Activated T-helper 1 cell treated with anti-CD3 and anti-CD28 coated beads, Interleukin-12 subunit alpha, Interleukin-12 subunit beta, Interleukin-2, Interleukin-4 antibody, amounts not matched to agents 30 ng/mL and 10 ng/mL and 1 ng/mL, durations not matched to agents 14 hours and 24 hours and 36 hours (primary cell): ENCODE measurements around the gene RPL19. TPM values are rescaled to one million over a fixed set of nuclear protein-coding genes. Genes with fewer than 3 reads are reported as not detected.
A peak's percentile ranks its signal among the peaks of the same experiment; 100 is the strongest.

Experiments used
- DNase-seq: peaks from one replicate; pipeline ENCODE4 v3.0.0; 2021; ENCODE audit warnings: low spot score
- H3K27ac Mint-ChIP-seq: one replicate; pipeline ENCODE4 v1.8.0; 2021; ENCODE audit warnings: mild to moderate bottlenecking, mixed read lengths
- H3K27me3 Mint-ChIP-seq: one replicate; pipeline ENCODE4 v1.8.0; 2022; ENCODE audit warnings: mild to moderate bottlenecking, moderate library complexity, mixed read lengths; ENCODE audit not compliant: insufficient read depth
- H3K36me3 Mint-ChIP-seq: one replicate; pipeline ENCODE4 v1.8.0; 2021; ENCODE audit warnings: low read depth, mixed read lengths
- H3K4me1 Mint-ChIP-seq: one replicate; pipeline ENCODE4 v1.8.0; 2021; ENCODE audit warnings: low read depth, mixed read lengths
- H3K4me3 Mint-ChIP-seq: one replicate; pipeline ENCODE4 v1.8.0; 2021; ENCODE audit warnings: mild to moderate bottlenecking, moderate library complexity, mixed read lengths
- H3K9me3 Mint-ChIP-seq: one replicate; pipeline ENCODE4 v1.8.0; 2021; ENCODE audit warnings: mixed read lengths
- intact Hi-C: fragments of 100-400 bp; cut with micrococcal nuclease; formaldehyde crosslinking; loops from one replicate; pipeline ENCODE4 v1.15.1; 2024
- total RNA-seq: library from RNA; stranded (reverse); gene quantifications from 2 replicates; pipeline ENCODE4 v1.2.3, GENCODE V29; 2022

Gene RPL19
- total RNA-seq, 1 donor from 2014 or later: 2,114 TPM

DNA sequence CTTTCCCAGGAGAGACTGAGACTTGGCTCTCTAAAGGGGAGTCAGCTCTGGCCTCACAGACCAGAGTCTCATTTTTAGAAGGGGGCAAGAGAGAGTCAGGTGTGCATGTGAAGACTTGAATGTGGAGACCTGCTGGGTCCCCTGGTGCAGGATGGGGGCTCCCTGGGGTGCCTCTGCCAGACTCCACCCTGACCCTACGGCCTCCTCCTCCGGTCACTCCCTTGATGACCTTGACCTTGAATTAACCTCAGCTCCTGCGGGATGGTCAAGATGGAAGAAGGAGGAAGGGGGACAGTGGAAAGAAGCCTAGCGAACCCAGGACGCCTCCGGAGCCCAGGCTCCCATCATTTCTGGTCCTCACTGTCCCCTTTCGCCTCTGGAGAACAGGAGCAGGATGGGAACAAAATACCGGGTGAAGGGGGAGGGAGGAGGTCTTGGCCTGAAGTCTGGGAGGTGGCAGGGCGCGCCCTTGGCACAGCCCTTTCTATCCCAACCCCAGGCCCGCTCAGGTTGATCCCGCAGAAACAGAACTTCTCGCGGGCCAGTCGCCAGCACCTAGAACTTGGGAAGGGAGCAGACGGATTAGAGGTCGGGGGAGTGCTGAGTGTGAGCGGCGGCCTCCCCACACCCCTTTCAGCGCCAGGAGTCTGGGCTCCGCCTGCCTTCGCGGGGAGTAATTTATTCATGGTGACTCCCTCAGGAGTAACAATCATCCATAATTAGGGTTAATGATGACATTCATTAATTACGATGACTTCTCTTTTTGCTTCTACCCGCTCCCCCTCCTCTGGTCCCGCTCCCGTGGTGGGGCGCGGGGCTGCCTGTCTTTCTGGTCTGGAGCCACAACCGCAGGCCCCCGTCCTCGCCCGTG lies 24.1 kb downstream of the RPL19 start:
- DNase-seq: no peak
- intact Hi-C loops: no loop called here
- H3K27me3 Mint-ChIP-seq: peaks cover 42% of the 10 kb centered on the region
- H3K4me1 Mint-ChIP-seq: peaks cover 5% of the 10 kb centered on the region
- no peak overlapping the region for H3K4me3 Mint-ChIP-seq
- no peaks in the 10 kb centered on the region for H3K9me3 Mint-ChIP-seq
- H3K27ac Mint-ChIP-seq: no peak overlapping the region
- H3K36me3 Mint-ChIP-seq: no peaks in the 10 kb centered on the region

DNA sequence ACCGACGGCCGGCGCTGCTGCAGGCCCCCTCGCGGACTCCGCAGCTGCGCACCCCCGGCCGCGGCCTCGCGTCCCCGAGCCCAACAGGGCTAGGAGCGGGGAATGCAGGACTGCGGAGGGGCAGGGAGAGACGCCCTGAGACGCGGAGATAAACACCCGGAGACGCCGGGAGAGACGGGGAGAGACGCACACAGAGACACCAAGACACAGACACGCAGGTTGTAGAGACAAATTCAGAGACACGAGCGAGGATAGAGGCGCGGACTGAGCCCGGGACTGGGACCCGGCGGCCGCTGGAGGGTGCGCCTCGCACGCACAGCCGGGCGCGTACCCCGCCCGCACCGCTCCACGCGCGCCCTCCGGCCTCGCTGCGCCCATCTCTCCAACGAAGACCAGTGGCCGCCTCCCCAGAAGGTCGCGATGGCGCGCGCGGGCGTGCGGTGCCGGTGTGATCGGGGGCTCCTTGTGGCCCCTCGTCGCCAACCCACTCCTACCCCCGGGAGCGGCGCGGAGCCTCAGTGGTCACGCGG lies 24.8 kb downstream of the RPL19 start:
- intact Hi-C loops: no loop called here
- DNase-seq: no peak
- H3K9me3 Mint-ChIP-seq: no peaks in the 10 kb centered on the region
- H3K4me1 Mint-ChIP-seq: peaks cover 5% of the 10 kb centered on the region
- H3K27ac Mint-ChIP-seq: no peak overlapping the region
- H3K36me3 Mint-ChIP-seq: no peaks in the 10 kb centered on the region
- peaks cover 36% of the 10 kb centered on the region for H3K27me3 Mint-ChIP-seq
- H3K4me3 Mint-ChIP-seq: peak overlapping the region; percentile 30

DNA sequence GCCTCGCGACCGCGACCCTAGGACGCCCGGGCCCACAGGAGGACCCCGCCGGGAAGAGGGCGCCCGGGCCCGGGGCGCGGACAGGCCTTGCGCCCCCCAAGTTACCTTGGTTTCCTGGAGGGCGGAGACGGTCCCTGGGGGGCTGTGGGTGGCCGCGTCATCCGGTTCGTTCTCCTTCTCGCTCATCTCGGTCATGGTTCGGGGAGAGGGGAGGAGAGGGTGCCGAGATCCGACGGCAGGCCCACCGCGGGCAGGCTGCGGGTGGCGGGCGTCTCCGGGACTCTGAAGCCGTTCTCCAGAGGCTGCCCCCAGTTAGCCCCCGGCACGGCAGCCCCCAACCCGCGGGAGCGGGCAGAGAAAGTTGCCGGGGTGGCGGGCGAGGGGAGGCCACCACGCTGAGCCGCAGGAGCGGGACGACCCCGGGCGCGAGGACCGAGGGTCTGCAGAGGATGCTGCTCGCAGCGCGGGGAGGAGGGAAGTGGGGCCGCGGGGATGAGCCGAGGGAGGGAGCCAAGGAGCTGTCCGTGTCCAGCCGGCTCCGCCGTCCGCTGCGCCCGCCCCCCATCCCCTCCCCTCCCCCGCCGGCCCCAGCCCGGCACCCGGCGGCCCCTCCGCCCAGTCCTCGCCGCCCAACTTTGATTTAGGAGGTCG lies 25.4 kb downstream of the RPL19 start, which contains the start of gene STAC2:
Gene STAC2 (minus strand): TSS at position 638 of the 651 bp plus-strand sequence. CDS start 443 bp downstream, at position 195.
- no peaks in the 10 kb centered on the region for H3K9me3 Mint-ChIP-seq
- H3K4me3 Mint-ChIP-seq: peak within 1 kb of the TSS; percentile 58
- H3K27ac Mint-ChIP-seq: no peak within 1 kb of the TSS
- peaks cover 36% of the 10 kb centered on the region for H3K27me3 Mint-ChIP-seq
- intact Hi-C loops: no loop called here
- peaks cover 5% of the 10 kb centered on the region for H3K4me1 Mint-ChIP-seq
- no peaks in the 10 kb centered on the region for H3K36me3 Mint-ChIP-seq
- no peak for DNase-seq

DNA sequence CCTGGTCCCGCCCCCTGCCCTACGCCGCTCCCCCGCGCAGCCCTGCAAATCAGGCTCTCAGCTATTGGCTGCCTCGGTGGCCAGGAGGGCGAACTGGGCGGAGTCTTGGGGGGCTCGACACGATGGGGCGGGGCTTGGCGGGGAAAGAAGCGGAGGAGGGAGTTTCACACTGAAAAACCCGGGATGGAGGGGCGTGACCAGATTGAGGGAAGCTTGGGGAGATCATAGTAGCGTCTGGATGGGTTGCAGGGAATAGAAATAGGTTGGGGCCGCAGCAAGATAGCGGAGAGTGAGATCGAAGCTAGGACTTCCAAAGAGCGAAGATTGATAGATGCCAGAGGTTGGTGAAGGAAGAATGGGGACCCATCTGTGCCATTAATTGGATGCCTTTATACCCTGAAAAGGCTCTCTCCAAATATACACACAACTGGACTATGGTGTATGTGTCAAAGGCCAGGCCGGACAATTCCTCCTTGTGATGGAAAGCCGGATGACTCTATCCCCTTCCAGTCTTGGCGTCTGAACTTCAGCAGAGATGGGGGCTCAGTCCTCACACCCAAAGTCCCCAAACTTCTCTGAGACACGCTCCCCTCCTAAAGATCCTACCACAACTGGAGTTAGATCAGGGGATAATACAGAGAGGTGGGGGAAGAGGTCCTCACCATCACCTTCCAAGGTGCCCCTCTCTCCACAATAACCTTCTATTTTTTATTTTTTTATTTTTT lies 26.0 kb downstream of the RPL19 start:
- Mint-ChIP-seq H3K9me3 (no peaks in the 10 kb centered on the region), H3K27ac (no peak overlapping the region), H3K27me3 (peaks cover 36% of the 10 kb centered on the region), H3K4me1 (peaks cover 5% of the 10 kb centered on the region), H3K4me3 (peak overlapping the region; percentile 58), H3K36me3 (no peaks in the 10 kb centered on the region)
- intact Hi-C loops: no loop called here
- DNase-seq: no peak

DNA sequence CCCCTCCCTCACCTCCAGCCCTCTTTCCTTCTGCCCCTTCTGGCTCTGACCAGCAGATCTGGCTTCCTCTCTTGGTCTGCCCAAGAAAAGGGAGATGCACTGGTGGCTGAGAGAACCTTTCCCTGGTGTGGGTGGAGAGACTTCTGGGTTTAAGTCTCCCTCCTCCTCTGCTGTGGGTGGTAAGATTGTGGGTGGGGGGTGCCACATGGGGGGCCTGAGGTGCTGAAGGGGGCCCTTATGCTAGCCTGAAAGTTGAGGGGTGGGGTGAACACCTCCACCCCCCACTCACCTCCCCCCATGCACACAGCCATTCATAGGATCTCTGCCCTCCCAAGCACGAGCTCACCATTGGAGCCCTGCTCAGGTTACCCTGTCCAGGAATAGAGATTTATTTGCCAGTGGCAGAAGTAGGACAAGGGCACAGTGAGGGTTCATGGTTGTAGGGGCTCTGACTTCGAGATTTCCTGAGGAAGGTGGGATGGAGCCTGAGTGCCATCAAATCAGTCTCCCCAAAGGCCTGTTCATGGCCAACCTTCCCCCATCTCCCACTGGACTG lies 27.4 kb downstream of the RPL19 start:
- Mint-ChIP-seq H3K4me3 (no peak overlapping the region), H3K9me3 (no peaks in the 10 kb centered on the region), H3K27me3 (peaks cover 36% of the 10 kb centered on the region), H3K4me1 (peaks cover 13% of the 10 kb centered on the region), H3K27ac (no peak overlapping the region), H3K36me3 (no peaks in the 10 kb centered on the region)
- intact Hi-C loops: no loop called here
- no peak for DNase-seq

DNA sequence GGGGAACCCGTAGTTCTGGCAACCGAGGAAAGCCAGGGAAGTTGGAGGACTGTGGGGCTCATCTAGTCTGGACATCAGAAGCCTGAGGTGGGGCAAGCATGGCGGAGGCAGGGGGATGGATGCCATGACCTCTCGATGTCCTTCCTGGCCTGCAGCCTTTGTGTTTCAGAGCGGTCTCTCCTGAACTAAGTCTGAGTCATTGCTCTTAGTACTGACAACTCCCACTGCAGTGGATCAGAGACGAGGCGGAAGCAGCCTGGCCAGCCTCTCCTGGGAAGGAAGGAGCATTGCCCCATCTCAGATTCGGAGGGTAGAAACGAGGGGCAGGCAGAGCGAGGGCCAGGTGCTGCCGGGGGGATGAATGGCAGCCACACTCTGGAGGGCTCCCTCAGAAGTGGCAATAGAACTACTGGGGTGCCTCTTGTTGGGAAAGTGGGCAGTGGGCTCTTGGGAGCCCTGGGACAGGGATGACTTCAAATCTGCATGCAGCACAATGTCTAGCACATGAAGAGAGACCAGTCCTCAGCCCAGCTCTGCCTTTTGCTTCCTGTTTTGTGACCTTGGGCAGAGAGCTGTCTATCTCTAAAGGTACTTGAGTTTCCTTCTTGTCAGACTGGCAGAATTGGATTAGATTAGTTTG lies 29.3 kb downstream of the RPL19 start:
- peaks cover 13% of the 10 kb centered on the region for H3K4me1 Mint-ChIP-seq
- no peaks in the 10 kb centered on the region for H3K9me3 Mint-ChIP-seq
- peaks cover 17% of the 10 kb centered on the region for H3K27me3 Mint-ChIP-seq
- no peak overlapping the region for H3K27ac Mint-ChIP-seq
- H3K4me3 Mint-ChIP-seq: no peak overlapping the region
- intact Hi-C loops: no loop called here
- no peaks in the 10 kb centered on the region for H3K36me3 Mint-ChIP-seq
- DNase-seq: no peak

DNA sequence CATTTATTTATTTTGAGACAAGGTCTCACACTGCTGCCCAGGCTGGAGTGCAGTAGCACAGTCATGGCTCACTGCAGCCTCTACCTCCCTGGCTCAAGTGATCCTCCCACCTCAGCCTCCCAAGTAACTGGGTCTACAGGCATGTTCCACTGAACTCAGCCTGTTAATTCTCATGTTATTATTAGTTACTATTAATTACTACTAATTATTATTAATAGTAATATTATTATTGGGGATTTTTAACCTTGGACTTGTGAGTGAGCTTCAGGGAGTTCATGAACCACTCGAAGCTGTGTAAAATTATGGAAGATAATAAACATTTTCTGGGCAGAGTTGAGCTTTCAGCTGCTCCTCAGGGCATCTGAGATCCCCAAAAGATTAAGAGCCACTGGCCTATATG lies 30.3 kb downstream of the RPL19 start:
- DNase-seq: no peak
- Mint-ChIP-seq H3K27me3 (peaks cover 15% of the 10 kb centered on the region), H3K27ac (no peak overlapping the region), H3K4me3 (no peak overlapping the region), H3K4me1 (peaks cover 14% of the 10 kb centered on the region), H3K9me3 (no peaks in the 10 kb centered on the region), H3K36me3 (no peaks in the 10 kb centered on the region)
- intact Hi-C loops: loop anchor here (5.0 kb wide), 1 partner anchor 248 kb away; no protein-coding TSS in a partner anchor

DNA sequence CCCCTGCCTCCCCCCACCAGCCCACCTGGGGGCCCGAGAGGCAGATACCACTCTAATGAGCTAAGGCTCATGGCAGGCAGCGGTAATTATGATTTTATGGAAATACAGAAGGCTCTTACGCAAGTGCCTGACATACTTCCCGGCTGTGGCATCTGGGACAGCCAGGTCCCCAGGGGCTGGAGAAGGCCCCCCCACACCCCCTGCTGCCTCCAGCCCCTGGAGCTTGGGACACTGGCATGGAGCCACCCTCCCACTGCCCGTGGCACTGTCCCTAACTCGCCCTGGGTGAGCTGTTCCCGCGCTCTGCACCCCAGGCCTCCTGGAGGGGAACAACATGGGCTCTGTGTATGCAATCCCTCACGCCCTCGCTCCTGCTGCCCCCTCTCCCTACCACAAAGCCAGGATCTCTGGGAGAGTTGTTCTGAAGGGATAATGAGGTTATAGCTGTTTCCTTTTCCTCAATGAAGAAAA lies 31.0 kb downstream of the RPL19 start:
- no peak overlapping the region for H3K27ac Mint-ChIP-seq
- peaks cover 15% of the 10 kb centered on the region for H3K4me1 Mint-ChIP-seq
- intact Hi-C loops: loop anchor here (5.0 kb wide), 1 partner anchor 249 kb away; no protein-coding TSS in a partner anchor
- H3K27me3 Mint-ChIP-seq: peaks cover 11% of the 10 kb centered on the region
- H3K4me3 Mint-ChIP-seq: no peak overlapping the region
- DNase-seq: no peak
- H3K9me3 Mint-ChIP-seq: no peaks in the 10 kb centered on the region
- H3K36me3 Mint-ChIP-seq: no peaks in the 10 kb centered on the region

DNA sequence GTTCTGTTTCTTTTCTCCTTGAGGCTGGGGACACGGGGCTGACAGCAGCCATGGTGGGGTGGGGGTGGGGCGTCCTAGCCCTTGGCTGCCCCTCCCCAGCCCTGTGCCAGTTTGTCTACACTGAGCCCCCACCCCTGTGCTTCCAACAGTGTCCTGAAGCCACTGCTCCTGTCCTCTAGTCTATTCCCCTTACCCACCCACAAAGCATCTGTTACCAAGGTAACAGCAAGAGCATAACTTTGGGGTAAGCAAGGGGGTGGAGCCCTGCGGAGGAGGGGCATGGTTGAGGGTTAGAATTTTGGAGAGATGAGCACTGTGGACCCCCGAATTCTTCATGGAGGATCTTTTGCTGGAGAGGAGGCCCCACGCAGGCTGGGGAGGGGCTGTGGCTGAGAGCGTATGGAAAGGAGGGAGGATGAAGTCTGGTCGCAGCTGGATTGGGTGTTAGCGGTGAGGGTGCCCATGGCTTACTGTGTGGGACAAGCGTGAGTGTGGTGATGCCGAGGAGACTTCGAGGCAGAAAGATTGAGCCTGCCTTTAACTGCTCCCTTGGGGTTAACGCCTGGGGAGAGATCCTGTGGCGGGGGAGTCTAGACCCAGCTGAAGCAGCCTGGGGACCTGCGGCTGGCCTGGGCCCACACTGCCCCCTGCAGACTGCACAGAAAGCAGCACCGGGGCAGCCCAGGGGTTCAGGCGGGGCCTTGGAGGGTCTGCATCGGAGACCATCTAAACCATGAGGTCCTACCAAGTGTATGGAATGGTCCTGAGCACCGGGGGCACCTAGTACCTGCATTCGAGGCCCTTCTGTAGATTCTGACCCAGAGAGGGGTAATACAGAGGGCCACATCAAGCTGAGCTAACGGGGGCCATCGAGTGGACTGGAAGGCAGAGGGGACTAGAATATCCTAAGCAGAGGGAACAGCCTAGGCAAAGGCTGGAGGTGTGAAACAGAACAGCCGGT lies 31.8 kb downstream of the RPL19 start:
- H3K27me3 Mint-ChIP-seq: peaks cover 5% of the 10 kb centered on the region
- H3K27ac Mint-ChIP-seq: no peak overlapping the region
- H3K9me3 Mint-ChIP-seq: no peaks in the 10 kb centered on the region
- peak; percentile 20 for DNase-seq
- no peak overlapping the region for H3K4me3 Mint-ChIP-seq
- peaks cover 14% of the 10 kb centered on the region for H3K4me1 Mint-ChIP-seq
- intact Hi-C loops: loop anchor here (1.0 to 5.0 kb wide), 2 partner anchors 25 to 250 kb away; no protein-coding TSS in a partner anchor
- H3K36me3 Mint-ChIP-seq: no peaks in the 10 kb centered on the region

DNA sequence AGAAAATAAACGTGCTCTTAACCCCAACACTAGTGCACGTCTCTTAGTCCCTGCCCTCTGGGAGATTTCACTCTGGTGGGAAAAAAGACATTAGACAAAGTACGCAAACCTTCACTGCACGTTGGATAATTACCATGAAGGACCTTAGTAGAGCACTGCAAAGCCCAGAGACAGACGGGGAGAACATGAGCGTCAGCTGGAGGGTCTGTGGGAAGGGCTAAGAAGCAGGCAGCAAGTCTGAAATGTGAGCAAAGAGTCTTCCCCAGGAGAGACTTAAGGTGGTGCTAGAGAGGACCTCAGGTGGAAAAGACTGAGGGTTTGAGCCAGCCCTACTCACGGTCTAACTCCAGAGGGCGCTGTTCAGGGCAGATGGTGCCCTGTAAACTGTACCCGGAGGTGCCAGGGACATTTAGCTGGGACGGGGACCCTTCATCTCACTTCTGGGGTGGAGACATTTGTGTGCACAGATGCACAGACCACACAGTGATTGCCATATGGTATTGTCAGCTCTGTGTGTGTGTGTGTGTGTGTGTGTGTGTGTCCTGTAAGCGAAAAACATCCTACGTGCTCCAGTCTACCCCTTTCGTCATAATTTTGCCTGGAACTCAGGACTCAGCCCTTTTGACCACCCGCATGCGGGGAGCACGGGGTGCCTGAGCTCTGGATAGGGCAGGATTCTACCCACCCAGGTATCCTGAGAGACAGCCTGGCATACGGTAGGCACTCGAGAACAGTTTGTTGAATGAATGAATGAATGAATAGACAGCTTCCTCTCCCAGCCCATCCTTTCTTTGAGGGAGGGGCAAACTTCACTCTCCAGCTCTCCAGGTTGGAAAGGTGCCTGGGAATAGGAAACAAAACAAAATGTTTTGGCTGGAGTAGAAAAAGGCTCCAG lies 35.7 kb downstream of the RPL19 start:
- peak; percentile 25 for DNase-seq
- no peak overlapping the region for H3K27ac Mint-ChIP-seq
- intact Hi-C loops: loop anchor here (1.0 kb wide), 1 partner anchor 8 kb away; no protein-coding TSS in a partner anchor
- no peaks in the 10 kb centered on the region for H3K36me3 Mint-ChIP-seq
- peaks cover 21% of the 10 kb centered on the region for H3K4me1 Mint-ChIP-seq
- H3K9me3 Mint-ChIP-seq: no peaks in the 10 kb centered on the region
- H3K27me3 Mint-ChIP-seq: peaks cover 5% of the 10 kb centered on the region
- H3K4me3 Mint-ChIP-seq: no peak overlapping the region
